Panc1 (cell line): ENCODE results near the gene CELA1. TPM values are rescaled to one million over a fixed set of nuclear protein-coding genes. Genes with fewer than 3 reads are reported as not detected.

ENCODE experiments used
- ATAC-seq: fragments of 200-7000 bp; cut with Tn5 transposase; 2 replicates; pipeline ENCODE4 v1.9.1; 2020; ENCODE audit warnings: mild to moderate bottlenecking, moderate library complexity
- BruUV-seq: library from RNA; stranded (reverse); fragments of 400-500 nt; replicated peaks from 2 replicates; lab custom pipeline; 2021; lab: Mats Ljungman, UMichigan
- CTCF ChIA-PET: fragments of 300-600 bp; sonication (Branson Sonifier 250); formaldehyde crosslinking; loops from one replicate; lab custom pipeline; 2022; ENCODE audit warnings: antibody characterized with exemption; lab: Charles Lee
- POLR2A ChIA-PET: fragments of 300-600 bp; sonication (Branson Sonifier 250); formaldehyde crosslinking; loops from one replicate; lab custom pipeline; 2022; ENCODE audit warnings: antibody characterized with exemption; lab: Charles Lee
- DNase-seq: peaks from one replicate; pipeline ENCODE4 v3.0.0-alpha.2; 2010; ENCODE audit warnings: low read depth, low spot score
- H3K27ac ChIP-seq: 2 replicates; pipeline ENCODE4 v1.5.1; 2011; ENCODE audit warnings: mild to moderate bottlenecking, low read length, inconsistent platforms
- H3K27me3 ChIP-seq: fragments of 200-500 bp; sonication (Bioruptor generic); 2 replicates; pipeline ENCODE4 v1.6.0; 2014; ENCODE audit warnings: low read length, inconsistent platforms; ENCODE audit not compliant: control insufficient read depth, insufficient read depth
- H3K36me3 ChIP-seq: fragments of 200-500 bp; sonication (Bioruptor generic); 2 replicates; pipeline ENCODE4 v1.5.1; 2014; ENCODE audit warnings: inconsistent platforms, mild to moderate bottlenecking, low read length, moderate library complexity; ENCODE audit not compliant: control insufficient read depth, insufficient read depth
- H3K4me1 ChIP-seq: 2 replicates; pipeline ENCODE4 v1.5.1; 2011; ENCODE audit warnings: inconsistent platforms, mild to moderate bottlenecking, low read length, moderate library complexity; ENCODE audit not compliant: control insufficient read depth, insufficient read depth
- H3K4me3 ChIP-seq, 2 experiments: 2 replicates each; pipeline ENCODE4 v1.5.1; 2011 to 2012; ENCODE audit warnings: low read depth in 2 of 2, low read length in 2 of 2, mild to moderate bottlenecking in 2 of 2, inconsistent platforms in 1 of 2, moderate library complexity in 1 of 2
- H3K9me3 ChIP-seq: fragments of 200-500 bp; sonication (Bioruptor generic); 2 replicates; pipeline ENCODE4 v1.5.1; 2014; ENCODE audit warnings: low read depth, mild to moderate bottlenecking, inconsistent platforms, low read length, moderate library complexity; ENCODE audit not compliant: control insufficient read depth, insufficient read depth
- CTCF ChIP-seq: fragments of 450-650 bp; IDR thresholded peaks from 2 replicates; pipeline ENCODE4 v1.5.1; 2017; ENCODE audit warnings: mild to moderate bottlenecking
- POLR2AphosphoS5 ChIP-seq: IDR thresholded peaks from 2 replicates; pipeline ENCODE4 v1.6.1; 2012; ENCODE audit warnings: mild to moderate bottlenecking, low read depth, low read length, moderate library complexity
- REST ChIP-seq, 2 experiments: IDR thresholded peaks; 2 replicates each; pipeline ENCODE4 v1.6.1; 2011 to 2012; ENCODE audit warnings: low read depth in 2 of 2, control low read depth in 1 of 2, low read length in 1 of 2, mild to moderate bottlenecking in 1 of 2, moderate library complexity in 1 of 2; ENCODE audit not compliant: insufficient read depth in 1 of 2
- SIN3A ChIP-seq: IDR thresholded peaks from 2 replicates; pipeline ENCODE4 v1.6.1; 2012; ENCODE audit warnings: low read depth, mild to moderate bottlenecking, low read length, moderate library complexity, borderline replicate concordance; ENCODE audit not compliant: insufficient read depth
- TCF7L2 ChIP-seq: IDR thresholded peaks from 2 replicates; pipeline ENCODE4 v1.6.1; 2011; ENCODE audit warnings: mild to moderate bottlenecking, low read depth, low read length, inconsistent platforms
- in situ Hi-C: cut with HindIII; loops from 2 replicates; pipeline ENCODE4 v1.10.0; 2016; ENCODE audit warnings: low sequenced_read_pairs, low pct_unique_long_range_greater_than_20kb
- intact Hi-C: fragments of 100-400 bp; cut with micrococcal nuclease; formaldehyde crosslinking; loops from one replicate; pipeline ENCODE4 v1.10.0; 2022; ENCODE audit not compliant: unreplicated experiment
- total RNA-seq: library from RNA; stranded (reverse); gene quantifications from one replicate; pipeline ENCODE4 v1.2.1, GENCODE V29; 2021; ENCODE audit not compliant: unreplicated experiment

CELA1 gene
- total RNA-seq, 1 experiment from 2014 or later, result not detected

- in situ Hi-C loops (no loop called here), intact Hi-C loops (no loop called here)
- BruUV-seq, result no TSS peak
- no peak overlapping the region for H3K27ac ChIP-seq
- TF ChIP-seq TCF7L2, result no peak
- TF ChIP-seq POLR2AphosphoS5, result no peak
- TF ChIP-seq REST (IDR thresholded peaks at IDR 0.05; ENCODE audit: insufficient read depth in 1 of 2, low read depth in 2 of 2, low read length in 1 of 2), result no peak
- no peak for TF ChIP-seq SIN3A
- no peak for TF ChIP-seq CTCF
- CTCF ChIA-PET, result no interaction called here
- H3K27me3 ChIP-seq, result no peaks in the 10 kb centered on the region
- ATAC-seq, result no peak
- H3K36me3 ChIP-seq, result peaks cover 3% of the 10 kb centered on the region; the same call in 1 of the 2 replicates
- H3K9me3 ChIP-seq, result no peaks in the 10 kb centered on the region
- DNase-seq, result no peak
- POLR2A ChIA-PET, result no interaction called here
- no peak overlapping the region; a peak in 1 of 4 replicates for H3K4me3 ChIP-seq
- H3K4me1 ChIP-seq, result peaks cover 6% of the 10 kb centered on the region; the same call in 1 of the 2 replicates
Observed at GRCh38 chr12:51390457-51390856, 44.0 kb upstream of the CELA1 start.

GRCh38 chr12:51389302-51389999, 43.0 kb upstream of the CELA1 start:
- ATAC-seq (no peak), DNase-seq (no peak)
- no peaks in the 10 kb centered on the region for H3K9me3 ChIP-seq
- peaks cover 6% of the 10 kb centered on the region; the same call in 1 of the 2 replicates for H3K4me1 ChIP-seq
- in situ Hi-C loops, result no loop called here
- H3K27ac ChIP-seq, result no peak overlapping the region
- no peak overlapping the region for H3K4me3 ChIP-seq
- BruUV-seq, result no TSS peak
- ChIA-PET POLR2A (interaction anchor here (0.6 kb wide), 1 partner anchor 616 kb away, joined by 3 read pairs; no protein-coding TSS in a partner anchor), CTCF (no interaction called here)
- peaks cover 3% of the 10 kb centered on the region; the same call in 1 of the 2 replicates for H3K36me3 ChIP-seq
- intact Hi-C loops, result no loop called here
- no peaks in the 10 kb centered on the region for H3K27me3 ChIP-seq
- no peak for TF ChIP-seq TCF7L2
- no peak for TF ChIP-seq CTCF
- no peak for TF ChIP-seq SIN3A
- no peak for TF ChIP-seq REST (IDR thresholded peaks at IDR 0.05; ENCODE audit: insufficient read depth in 1 of 2, low read depth in 2 of 2, low read length in 1 of 2)
- TF ChIP-seq POLR2AphosphoS5, result no peak
